ENCODE measurements around the gene ZNF341.

ZNF341 gene

GRCh38 chr20:33739493-33739892 lies 7.7 kb downstream of the ZNF341 start:
- TF ChIP-seq, protein P1, sequence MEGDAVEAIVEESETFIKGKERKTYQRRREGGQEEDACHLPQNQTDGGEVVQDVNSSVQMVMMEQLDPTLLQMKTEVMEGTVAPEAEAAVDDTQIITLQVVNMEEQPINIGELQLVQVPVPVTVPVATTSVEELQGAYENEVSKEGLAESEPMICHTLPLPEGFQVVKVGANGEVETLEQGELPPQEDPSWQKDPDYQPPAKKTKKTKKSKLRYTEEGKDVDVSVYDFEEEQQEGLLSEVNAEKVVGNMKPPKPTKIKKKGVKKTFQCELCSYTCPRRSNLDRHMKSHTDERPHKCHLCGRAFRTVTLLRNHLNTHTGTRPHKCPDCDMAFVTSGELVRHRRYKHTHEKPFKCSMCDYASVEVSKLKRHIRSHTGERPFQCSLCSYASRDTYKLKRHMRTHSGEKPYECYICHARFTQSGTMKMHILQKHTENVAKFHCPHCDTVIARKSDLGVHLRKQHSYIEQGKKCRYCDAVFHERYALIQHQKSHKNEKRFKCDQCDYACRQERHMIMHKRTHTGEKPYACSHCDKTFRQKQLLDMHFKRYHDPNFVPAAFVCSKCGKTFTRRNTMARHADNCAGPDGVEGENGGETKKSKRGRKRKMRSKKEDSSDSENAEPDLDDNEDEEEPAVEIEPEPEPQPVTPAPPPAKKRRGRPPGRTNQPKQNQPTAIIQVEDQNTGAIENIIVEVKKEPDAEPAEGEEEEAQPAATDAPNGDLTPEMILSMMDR (IDR thresholded peaks at IDR 0.05; ENCODE audit: low read length) = no peak
- TF ChIP-seq EZH2 (optimal IDR thresholded peaks at IDR 0.05; ENCODE audit: low read depth, low read length) (no peak), EZH2phosphoT487 (IDR thresholded peaks at IDR 0.05; ENCODE audit: low read length) (no peak)
- Histone ChIP-seq H4K20me1 (ENCODE audit: insufficient read depth, low read length) (no peaks in the 10 kb centered on the region), H3K4me1 (ENCODE audit: low read length) (no peaks in the 10 kb centered on the region), H3K79me2 (ENCODE audit: low read length) (peaks cover 8% of the 10 kb centered on the region), H3K9me3 (replicated peaks; ENCODE audit: insufficient read depth, low read length) (0 out of 2 replicates have a peak, but pooled peaks cover 3% of the 10 kb centered on the region), H3K4me3 (ENCODE audit: low read length) (no peak overlapping the region), H3F3A (ENCODE audit: insufficient read depth, low read length) (no peaks in the 10 kb centered on the region), H3K27ac (ENCODE audit: low read length) (no peak overlapping the region), H2AFZ (ENCODE audit: low read length) (no peak overlapping the region), H3K9ac (ENCODE audit: low read length) (no peak overlapping the region), H3K36me3 (replicated peaks; ENCODE audit: insufficient read depth, low read length) (peaks cover 3% of the 10 kb centered on the region), H3K27me3 (replicated peaks; ENCODE audit: insufficient read depth, low read length) (no peaks in the 10 kb centered on the region), H3K4me2 (ENCODE audit: low read depth, low read length) (no peak overlapping the region), H3K9me2 (replicated peaks; ENCODE audit: insufficient read depth, low read length) (no peaks in the 10 kb centered on the region)
- DNase-seq = no peak

DNA sequence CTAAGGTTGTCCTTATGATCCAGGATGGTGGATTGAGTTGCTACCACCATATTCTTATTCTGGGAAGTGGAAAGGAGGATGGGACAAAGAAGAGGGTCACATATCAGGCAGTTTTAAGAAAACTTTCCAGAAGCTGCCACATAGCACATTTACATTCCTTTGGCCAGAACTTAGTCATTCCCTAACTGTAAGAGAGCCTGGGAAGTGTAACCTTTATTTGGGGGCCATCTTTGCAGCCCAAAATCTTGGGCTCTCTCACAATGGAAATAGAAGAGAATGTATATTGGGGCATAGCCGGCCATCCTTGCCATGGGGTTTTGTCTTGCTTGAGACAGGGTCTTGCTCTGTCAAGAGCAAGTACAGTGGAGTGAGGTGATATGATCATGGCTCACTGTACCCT lies 8.4 kb downstream of the ZNF341 start:
- H3K27ac ChIP-seq (ENCODE audit: low read length) = no peak overlapping the region
- no peaks in the 10 kb centered on the region for H3K27me3 ChIP-seq (replicated peaks; ENCODE audit: insufficient read depth, low read length)
- no peak overlapping the region for H2AFZ ChIP-seq (ENCODE audit: low read length)
- peaks cover 3% of the 10 kb centered on the region for H3K36me3 ChIP-seq (replicated peaks; ENCODE audit: insufficient read depth, low read length)
- H3K4me1 ChIP-seq (ENCODE audit: low read length) = no peaks in the 10 kb centered on the region
- no peaks in the 10 kb centered on the region for H4K20me1 ChIP-seq (ENCODE audit: insufficient read depth, low read length)
- no peaks in the 10 kb centered on the region for H3K9me2 ChIP-seq (replicated peaks; ENCODE audit: insufficient read depth, low read length)
- H3K4me2 ChIP-seq (ENCODE audit: low read depth, low read length) = no peak overlapping the region
- H3K79me2 ChIP-seq (ENCODE audit: low read length) = peaks cover 8% of the 10 kb centered on the region
- H3F3A ChIP-seq (ENCODE audit: insufficient read depth, low read length) = no peaks in the 10 kb centered on the region
- H3K4me3 ChIP-seq (ENCODE audit: low read length) = no peak overlapping the region
- H3K9ac ChIP-seq (ENCODE audit: low read length) = no peak overlapping the region
- DNase-seq = no peak
- TF ChIP-seq EZH2phosphoT487 (IDR thresholded peaks at IDR 0.05; ENCODE audit: low read length) (no peak), EZH2 (optimal IDR thresholded peaks at IDR 0.05; ENCODE audit: low read depth, low read length) (no peak)
- TF ChIP-seq, protein P1 (IDR thresholded peaks at IDR 0.05; ENCODE audit: low read length) = no peak
- H3K9me3 ChIP-seq (replicated peaks; ENCODE audit: insufficient read depth, low read length) = 0 out of 2 replicates have a peak, but pooled peaks cover 3% of the 10 kb centered on the region

DNA sequence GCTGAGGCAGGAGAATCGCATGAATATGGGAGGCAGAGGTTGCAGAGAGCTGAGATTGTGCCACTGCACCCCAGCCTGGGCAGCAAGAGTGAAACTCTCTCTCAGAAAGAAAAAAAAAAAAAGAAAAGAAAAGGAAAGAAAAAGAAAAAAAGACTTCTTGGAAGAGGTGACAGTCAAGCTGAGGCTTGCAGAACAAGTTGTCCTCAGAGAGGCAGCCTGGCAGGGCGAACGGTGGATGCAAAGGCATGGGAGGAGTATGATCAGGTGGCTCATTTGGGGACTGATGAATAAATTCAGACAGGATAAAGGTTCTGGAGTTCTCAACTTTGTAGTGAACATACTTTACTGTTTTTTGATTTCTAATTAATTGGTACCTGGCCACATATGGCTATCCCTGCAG lies 12.4 kb downstream of the ZNF341 start:
- Histone ChIP-seq H3K4me3 (ENCODE audit: low read length) (no peak overlapping the region), H3K36me3 (replicated peaks; ENCODE audit: insufficient read depth, low read length) (no peaks in the 10 kb centered on the region), H2AFZ (ENCODE audit: low read length) (no peak overlapping the region), H3K4me2 (ENCODE audit: low read depth, low read length) (no peak overlapping the region), H3K27ac (ENCODE audit: low read length) (no peak overlapping the region), H3K9ac (ENCODE audit: low read length) (no peak overlapping the region), H3K4me1 (ENCODE audit: low read length) (no peaks in the 10 kb centered on the region), H3K9me3 (replicated peaks; ENCODE audit: insufficient read depth, low read length) (no peaks in the 10 kb centered on the region), H3K9me2 (replicated peaks; ENCODE audit: insufficient read depth, low read length) (no peaks in the 10 kb centered on the region), H3K79me2 (ENCODE audit: low read length) (no peaks in the 10 kb centered on the region), H3K27me3 (replicated peaks; ENCODE audit: insufficient read depth, low read length) (no peaks in the 10 kb centered on the region), H3F3A (ENCODE audit: insufficient read depth, low read length) (no peaks in the 10 kb centered on the region), H4K20me1 (ENCODE audit: insufficient read depth, low read length) (no peaks in the 10 kb centered on the region)
- TF ChIP-seq EZH2 (optimal IDR thresholded peaks at IDR 0.05; ENCODE audit: low read depth, low read length) (no peak), EZH2phosphoT487 (IDR thresholded peaks at IDR 0.05; ENCODE audit: low read length) (no peak)
- TF ChIP-seq, protein P1 (IDR thresholded peaks at IDR 0.05; ENCODE audit: low read length) = no peak
- DNase-seq = no peak

Data from MM.1S (cell line).